ENCODE measurements around the gene SGCD.

DNA sequence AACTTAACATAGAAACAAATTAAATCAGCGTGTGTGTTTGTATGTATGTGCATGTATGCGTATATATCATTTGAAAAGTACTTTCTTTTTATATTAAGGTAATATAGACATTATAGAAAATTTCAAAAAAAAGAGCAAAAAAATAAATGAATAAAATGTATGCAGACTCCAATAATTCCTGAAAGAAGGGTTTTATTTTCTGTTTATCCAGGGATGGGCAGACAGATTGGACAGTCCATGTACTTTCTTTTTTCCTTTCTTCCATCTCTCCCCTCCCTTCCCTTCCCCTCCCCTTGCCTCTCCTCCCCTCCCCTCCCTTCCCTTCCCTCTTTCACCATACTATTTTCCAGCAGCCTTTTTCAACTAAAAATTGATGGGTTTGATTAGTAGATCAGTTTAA lies 123.8 kb downstream of the SGCD start:
- TF ChIP-seq, protein P1, sequence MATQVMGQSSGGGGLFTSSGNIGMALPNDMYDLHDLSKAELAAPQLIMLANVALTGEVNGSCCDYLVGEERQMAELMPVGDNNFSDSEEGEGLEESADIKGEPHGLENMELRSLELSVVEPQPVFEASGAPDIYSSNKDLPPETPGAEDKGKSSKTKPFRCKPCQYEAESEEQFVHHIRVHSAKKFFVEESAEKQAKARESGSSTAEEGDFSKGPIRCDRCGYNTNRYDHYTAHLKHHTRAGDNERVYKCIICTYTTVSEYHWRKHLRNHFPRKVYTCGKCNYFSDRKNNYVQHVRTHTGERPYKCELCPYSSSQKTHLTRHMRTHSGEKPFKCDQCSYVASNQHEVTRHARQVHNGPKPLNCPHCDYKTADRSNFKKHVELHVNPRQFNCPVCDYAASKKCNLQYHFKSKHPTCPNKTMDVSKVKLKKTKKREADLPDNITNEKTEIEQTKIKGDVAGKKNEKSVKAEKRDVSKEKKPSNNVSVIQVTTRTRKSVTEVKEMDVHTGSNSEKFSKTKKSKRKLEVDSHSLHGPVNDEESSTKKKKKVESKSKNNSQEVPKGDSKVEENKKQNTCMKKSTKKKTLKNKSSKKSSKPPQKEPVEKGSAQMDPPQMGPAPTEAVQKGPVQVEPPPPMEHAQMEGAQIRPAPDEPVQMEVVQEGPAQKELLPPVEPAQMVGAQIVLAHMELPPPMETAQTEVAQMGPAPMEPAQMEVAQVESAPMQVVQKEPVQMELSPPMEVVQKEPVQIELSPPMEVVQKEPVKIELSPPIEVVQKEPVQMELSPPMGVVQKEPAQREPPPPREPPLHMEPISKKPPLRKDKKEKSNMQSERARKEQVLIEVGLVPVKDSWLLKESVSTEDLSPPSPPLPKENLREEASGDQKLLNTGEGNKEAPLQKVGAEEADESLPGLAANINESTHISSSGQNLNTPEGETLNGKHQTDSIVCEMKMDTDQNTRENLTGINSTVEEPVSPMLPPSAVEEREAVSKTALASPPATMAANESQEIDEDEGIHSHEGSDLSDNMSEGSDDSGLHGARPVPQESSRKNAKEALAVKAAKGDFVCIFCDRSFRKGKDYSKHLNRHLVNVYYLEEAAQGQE (IDR thresholded peaks at IDR 0.05; ENCODE audit: insufficient read depth in 1 of 2, low read depth in 2 of 2, low read length in 2 of 2) = no peak
- TF ChIP-seq POLR2AphosphoS5 (IDR thresholded peaks at IDR 0.05; ENCODE audit: low read depth, low read length) (no peak), FOXP2 (optimal IDR thresholded peaks at IDR 0.05; ENCODE audit: borderline replicate concordance, extremely low read depth, extremely low read length, insufficient read depth) (no peak)
